Activated CD4-positive, alpha-beta T cell treated with anti-CD3 and anti-CD28 coated beads for 24 hours (primary cell): ENCODE data around the gene SLC26A2.

ENCODE experiments used
- DNase-seq, 2 donors: peaks; one replicate each; pipeline ENCODE4 v3.0.0-alpha.2; 2020; ENCODE audit warnings: low read depth in 2 of 2

SLC26A2 gene

GRCh38 chr5:149961957-149962409 is 1.4 kb downstream of the SLC26A2 start:
- no peak for DNase-seq

GRCh38 chr5:149962601-149963300 is 2.2 kb downstream of the SLC26A2 start:
- no peak for DNase-seq

GRCh38 chr5:149963729-149964128 is 3.2 kb downstream of the SLC26A2 start:
- no peak for DNase-seq

GRCh38 chr5:149966946-149967345 is 6.4 kb downstream of the SLC26A2 start:
- DNase-seq: no peak

- DNase-seq: no peak
Measured at GRCh38 chr5:149969181-149969930, 8.8 kb downstream of the SLC26A2 start.

- DNase-seq: no peak
Measured at GRCh38 chr5:149975409-149975808, 14.9 kb downstream of the SLC26A2 start.

- DNase-seq: no peak
Measured at GRCh38 chr5:149979896-149980295, 19.3 kb downstream of the SLC26A2 start.

- DNase-seq: no peak
Measured at GRCh38 chr5:149981206-149981605, 20.6 kb downstream of the SLC26A2 start.

- no peak for DNase-seq
Measured at GRCh38 chr5:149982505-149982904, 21.9 kb downstream of the SLC26A2 start.

GRCh38 chr5:149988126-149988525 is 27.6 kb downstream of the SLC26A2 start:
- no peak for DNase-seq

GRCh38 chr5:149990518-149991376 is 30.2 kb downstream of the SLC26A2 start:
- DNase-seq: peak; percentile 52 to 55

GRCh38 chr5:149993471-149993870 is 32.9 kb downstream of the SLC26A2 start:
- no peak for DNase-seq

- no peak for DNase-seq
Measured at GRCh38 chr5:149995385-149996204, 35.0 kb downstream of the SLC26A2 start.

- DNase-seq: no peak
Measured at GRCh38 chr5:149996205-149996890, 35.8 kb downstream of the SLC26A2 start.

- DNase-seq: no peak
Measured at GRCh38 chr5:149998281-149998680, 37.7 kb downstream of the SLC26A2 start.

- DNase-seq: no peak
Measured at GRCh38 chr5:149999359-149999758, 38.8 kb downstream of the SLC26A2 start.

GRCh38 chr5:149999866-150000255 is 39.3 kb downstream of the SLC26A2 start:
- DNase-seq: no peak

- DNase-seq: peak; percentile 82 to 84
Measured at GRCh38 chr5:150000256-150000989, 39.9 kb downstream of the SLC26A2 start, which contains the start of the genes HMGXB3 and TIGD6. Gene HMGXB3 (plus strand): TSS chr5:150000739. CDS start chr5:150004853, 4,114 bp downstream. Gene TIGD6 (minus strand): TSS chr5:150000654. CDS start chr5:149996348, 4,306 bp downstream.

- DNase-seq: peak; percentile 3 to 26
Measured at GRCh38 chr5:150000990-150001659, 40.6 kb downstream of the SLC26A2 start.
